Kidney (tissue), 14 donors: ENCODE results near the gene CAPN15. TPM values are rescaled to one million over a fixed set of nuclear protein-coding genes. Genes with fewer than 3 reads are reported as not detected.
A peak's percentile ranks its signal among the peaks of the same experiment; 100 is the strongest.

ENCODE experiments used
- DNase-seq, 5 donors: peaks; one replicate each; pipeline ENCODE4 v3.0.0-alpha.2; 2013 to 2020
- FAIRE-seq: peaks from 2 replicates; lab custom pipeline; 2012; peaks lifted over from hg19 to GRCh38; lab: Jason Lieb, UNC
- H3K27ac ChIP-seq, 2 donors: one replicate each; pipeline ENCODE4 v1.7.0; 2013; ENCODE audit warnings: low read depth in 2 of 2, low read length in 2 of 2, inconsistent platforms in 1 of 2
- H3K27me3 ChIP-seq: one replicate; pipeline ENCODE4 v1.7.1; 2013; ENCODE audit warnings: low read length, inconsistent platforms; ENCODE audit not compliant: control insufficient read depth, insufficient read depth
- H3K36me3 ChIP-seq, 3 donors: one replicate each; pipeline versions ENCODE4 v1.7.0 to v1.7.1; 2013; ENCODE audit warnings: low read length in 3 of 3, control low read depth in 1 of 3, inconsistent platforms in 1 of 3; ENCODE audit not compliant: insufficient read depth in 3 of 3, control insufficient read depth in 2 of 3
- H3K4me1 ChIP-seq, 3 donors: one replicate each; pipeline versions ENCODE4 v1.7.0 to v1.7.1; 2013; ENCODE audit warnings: low read length in 3 of 3, inconsistent platforms in 1 of 3, low read depth in 1 of 3; ENCODE audit not compliant: control insufficient read depth in 2 of 3, insufficient read depth in 2 of 3
- H3K4me3 ChIP-seq, 3 donors: one replicate each; pipeline versions ENCODE4 v1.7.0 to v1.8.1; 2013; ENCODE audit warnings: low read length in 3 of 3, control low read depth in 1 of 3, inconsistent platforms in 1 of 3
- H3K9ac ChIP-seq, 3 donors: one replicate each; pipeline versions ENCODE4 v1.7.0 to v1.7.1; 2013; ENCODE audit warnings: low read length in 3 of 3, control low read depth in 1 of 3, inconsistent platforms in 1 of 3
- H3K9me3 ChIP-seq, 3 donors: one replicate each; pipeline versions ENCODE4 v1.7.0 to v1.7.1; 2013; ENCODE audit warnings: low read length in 3 of 3, control low read depth in 1 of 3, inconsistent platforms in 1 of 3; ENCODE audit not compliant: control insufficient read depth in 2 of 3, insufficient read depth in 1 of 3
- intact Hi-C: fragments of 100-400 bp; cut with DNase I; formaldehyde crosslinking; loops from one replicate; pipeline ENCODE4 v1.11.1; 2022
- polyA plus RNA-seq: library from polyadenylated mRNA; stranded (reverse); fragments of 350-450 nt; fragmentation: Illumina TruSeq; extraction: RNeasy Lipid Tissue Mini Kit (QIAGEN cat#74804); gene quantifications from one replicate; pipeline ENCODE4 v1.2.3, GENCODE V29; 2014; ENCODE audit warnings: low read depth, low replicate concordance; ENCODE audit not compliant: insufficient read depth
- total RNA-seq: library from RNA; stranded (reverse); fragmentation: NEBNext Ultra II Directional; extraction: Animal tissue kit (Norgen Biotek cat#: 25700); gene quantifications from one replicate; pipeline ENCODE4 v1.2.1, GENCODE V29; 2021
- TF ChIP-seq, protein P1 (sequence below): IDR thresholded peaks from 3 replicates; pipeline ENCODE4 v1.5.1; 2012; ENCODE audit warnings: mild to moderate bottlenecking, moderate library complexity, borderline replicate concordance; ENCODE audit not compliant: insufficient read depth; ENCODE audit errors: extremely low read depth
- donor health status: control.
- donor health status: control.
- donor health status: control.
- donor health status: control.
- donor health status: control.
- donor health status: DM: yes; HTN: yes; CAD: no.
- donor health status: Normal renal cell carcinoma (clear cell type).

CAPN15 gene
- total and polyA plus RNA-seq, 2 donors from 2014 or later: 17.9 to 52.9 TPM

DNA sequence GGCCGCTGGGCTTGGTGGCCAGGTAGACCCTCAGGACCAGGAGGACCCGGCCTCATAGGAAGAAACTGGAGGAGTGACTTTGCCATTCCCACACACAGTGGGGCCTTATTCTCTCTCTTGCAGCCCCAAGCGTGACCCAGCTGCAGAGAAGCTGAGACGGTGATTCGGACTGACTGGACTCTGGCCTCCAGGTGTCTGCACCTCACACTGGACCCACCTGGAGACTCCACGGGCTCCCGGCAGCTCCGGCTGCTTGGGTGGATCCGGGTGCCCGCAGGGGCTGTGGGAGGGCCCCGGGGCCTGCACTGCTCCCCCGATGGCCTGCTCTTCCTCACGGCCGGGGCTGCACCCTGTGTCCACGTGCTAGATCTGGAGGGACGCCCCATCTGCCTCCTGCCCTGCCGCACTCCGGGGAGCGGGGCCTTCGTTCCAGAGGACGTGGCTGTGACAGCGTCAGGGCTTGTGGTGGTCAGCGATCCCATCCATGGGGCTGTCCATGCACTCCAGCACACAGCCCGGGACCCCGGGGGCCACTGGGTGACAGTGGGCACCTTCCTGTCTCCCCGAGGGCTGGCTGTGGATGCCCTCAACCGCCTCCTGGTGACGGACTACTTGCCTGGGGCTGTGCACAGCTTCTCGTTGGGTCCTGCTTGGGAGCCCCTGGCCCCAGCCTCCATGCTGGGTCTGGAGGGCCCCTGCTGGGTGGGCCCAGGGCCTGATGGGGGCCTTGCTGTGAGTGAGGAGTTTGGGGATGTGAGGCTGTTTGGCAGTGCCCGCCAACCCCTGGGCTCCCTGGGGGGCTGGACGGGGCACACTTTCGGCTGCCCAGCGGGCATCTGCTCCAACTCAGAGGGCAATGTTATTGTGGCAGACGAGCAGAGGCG lies 40.1 kb downstream of the CAPN15 start:
- no peak for FAIRE-seq
- H3K4me3 ChIP-seq: peak overlapping the region in 1 of 3 donors; percentile 45
- no peaks in the 10 kb centered on the region for H3K9me3 ChIP-seq
- H3K27me3 ChIP-seq: no peaks in the 10 kb centered on the region
- peak overlapping the region in 1 of 3 donors; percentile 41 for H3K9ac ChIP-seq
- DNase-seq: no peak
- TF ChIP-seq, protein P1, sequence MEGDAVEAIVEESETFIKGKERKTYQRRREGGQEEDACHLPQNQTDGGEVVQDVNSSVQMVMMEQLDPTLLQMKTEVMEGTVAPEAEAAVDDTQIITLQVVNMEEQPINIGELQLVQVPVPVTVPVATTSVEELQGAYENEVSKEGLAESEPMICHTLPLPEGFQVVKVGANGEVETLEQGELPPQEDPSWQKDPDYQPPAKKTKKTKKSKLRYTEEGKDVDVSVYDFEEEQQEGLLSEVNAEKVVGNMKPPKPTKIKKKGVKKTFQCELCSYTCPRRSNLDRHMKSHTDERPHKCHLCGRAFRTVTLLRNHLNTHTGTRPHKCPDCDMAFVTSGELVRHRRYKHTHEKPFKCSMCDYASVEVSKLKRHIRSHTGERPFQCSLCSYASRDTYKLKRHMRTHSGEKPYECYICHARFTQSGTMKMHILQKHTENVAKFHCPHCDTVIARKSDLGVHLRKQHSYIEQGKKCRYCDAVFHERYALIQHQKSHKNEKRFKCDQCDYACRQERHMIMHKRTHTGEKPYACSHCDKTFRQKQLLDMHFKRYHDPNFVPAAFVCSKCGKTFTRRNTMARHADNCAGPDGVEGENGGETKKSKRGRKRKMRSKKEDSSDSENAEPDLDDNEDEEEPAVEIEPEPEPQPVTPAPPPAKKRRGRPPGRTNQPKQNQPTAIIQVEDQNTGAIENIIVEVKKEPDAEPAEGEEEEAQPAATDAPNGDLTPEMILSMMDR: no peak
- H3K27ac ChIP-seq: no peak overlapping the region
- H3K4me1 ChIP-seq: peaks cover 0 to 46% (median 0%) of the 10 kb centered on the region in 3 donors
- intact Hi-C loops: no loop called here
- H3K36me3 ChIP-seq: no peaks in the 10 kb centered on the region

DNA sequence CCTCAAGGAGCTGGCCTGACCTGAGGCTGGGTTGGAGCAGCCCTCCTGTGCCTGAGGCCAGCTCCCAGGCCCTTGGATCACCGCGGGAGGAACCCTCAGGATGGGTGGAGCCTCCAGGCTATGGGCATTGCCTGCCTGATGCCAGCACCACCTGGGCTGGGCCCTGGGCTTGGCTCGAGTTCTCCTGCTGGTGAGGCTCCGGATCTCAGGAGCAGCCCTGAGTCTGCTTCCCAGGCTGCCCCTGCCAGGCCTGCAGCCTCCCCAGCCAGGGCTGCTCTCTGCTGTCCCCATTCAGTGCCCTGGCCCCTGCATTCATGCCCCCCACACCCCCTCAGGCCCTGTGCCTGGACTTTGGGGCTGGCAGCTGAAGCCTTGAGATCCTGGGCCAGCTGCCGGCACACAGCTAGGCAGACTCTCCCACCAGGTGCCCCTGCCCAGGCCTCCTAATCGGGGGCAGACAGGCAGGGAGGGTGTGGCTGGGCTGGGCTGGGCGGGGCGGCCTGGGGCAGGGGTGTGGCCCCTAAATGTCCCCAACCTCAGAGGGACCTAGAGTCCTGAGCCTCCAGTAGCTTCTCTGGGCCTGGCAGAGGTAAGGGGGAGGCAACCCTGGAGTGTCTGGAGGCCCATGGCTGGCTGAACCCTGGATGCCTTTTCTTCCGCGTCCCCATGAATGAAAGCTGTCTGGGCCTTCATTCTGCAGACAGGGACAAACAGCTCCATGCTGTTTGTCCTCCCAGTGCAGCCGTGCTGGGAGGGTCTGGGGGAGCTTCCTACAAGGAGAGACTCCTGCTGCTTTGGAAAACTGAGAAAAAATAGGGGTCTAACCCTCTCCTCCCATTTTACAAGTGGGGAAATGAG lies 41.1 kb downstream of the CAPN15 start:
- DNase-seq: no peak
- TF ChIP-seq, protein P1: no peak
- peaks cover 0 to 46% (median 0%) of the 10 kb centered on the region in 3 donors for H3K4me1 ChIP-seq
- no peak for FAIRE-seq
- intact Hi-C loops: no loop called here
- peak overlapping the region; percentile 63 to 83 for H3K27ac ChIP-seq
- H3K9ac ChIP-seq: peak overlapping the region in 2 of 3 donors; percentile 4 to 58
- H3K4me3 ChIP-seq: peak overlapping the region; percentile 16 to 73 (median 50)
- H3K36me3 ChIP-seq: no peaks in the 10 kb centered on the region
- no peaks in the 10 kb centered on the region for H3K9me3 ChIP-seq
- H3K27me3 ChIP-seq: no peaks in the 10 kb centered on the region

DNA sequence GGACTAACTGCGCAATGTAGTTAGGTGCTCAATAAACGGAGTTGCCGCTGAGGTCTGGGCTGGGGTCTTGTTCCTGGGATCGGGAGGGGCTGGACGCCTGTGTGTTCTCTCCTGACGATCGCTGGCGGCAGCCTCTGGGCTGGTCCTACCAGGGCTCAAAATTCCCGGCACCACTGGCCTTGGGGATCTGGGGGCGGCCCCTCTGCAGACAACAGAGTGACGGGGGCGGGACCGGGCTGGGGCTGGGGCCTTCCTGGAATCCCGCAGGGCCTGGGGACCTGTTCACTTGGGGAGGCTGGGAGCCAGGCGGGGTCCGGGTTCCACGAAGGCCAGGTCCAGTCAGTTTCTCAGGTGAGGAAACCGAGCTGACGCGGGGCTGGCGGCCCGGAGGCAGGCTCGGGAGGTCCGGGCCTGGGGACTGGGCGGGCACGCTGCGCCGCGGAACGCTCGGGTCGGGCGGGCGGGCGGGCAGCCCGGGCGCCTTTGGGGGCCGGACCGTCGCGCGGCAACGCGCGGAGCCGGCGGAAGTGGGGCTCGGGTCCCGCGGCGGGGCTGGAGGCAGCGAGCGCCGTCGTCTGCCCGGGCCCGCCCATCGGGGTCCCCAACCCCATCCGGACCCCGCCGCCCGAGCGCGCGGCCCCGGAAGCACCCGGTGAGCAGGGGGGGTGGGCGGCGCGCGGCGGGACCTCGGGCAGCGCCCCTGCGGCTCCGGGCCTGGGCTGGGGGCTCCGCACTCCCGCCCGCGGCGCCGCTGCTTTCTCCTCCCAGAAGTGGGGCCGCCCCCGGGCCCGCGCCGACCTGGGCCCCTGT lies 42.1 kb downstream of the CAPN15 start, which contains the start of gene PIGQ:
TSS of gene PIGQ (plus strand) at position 524 of the 810 bp plus-strand sequence. CDS start 4,107 bp downstream, outside the sequence.
- peak within 1 kb of the TSS; percentile 58 to 68 (median 65) for H3K9ac ChIP-seq
- FAIRE-seq (no peak), DNase-seq (peak; percentile 69 to 90 (median 73))
- peak within 1 kb of the TSS; percentile 73 to 87 (median 77) for H3K4me3 ChIP-seq
- TF ChIP-seq, protein P1: no peak
- peaks cover 0 to 5% (median 2%) of the 10 kb centered on the region in 3 donors for H3K36me3 ChIP-seq
- H3K4me1 ChIP-seq: peaks cover 0 to 46% (median 0%) of the 10 kb centered on the region in 3 donors
- H3K9me3 ChIP-seq: no peaks in the 10 kb centered on the region
- H3K27ac ChIP-seq: peak within 1 kb of the TSS; percentile 63 to 83
- no peaks in the 10 kb centered on the region for H3K27me3 ChIP-seq
- intact Hi-C loops: no loop called here
